SIG-M5 treated with dmso at 0.1 percent for 504 hours (cell line): ENCODE results near the gene EEF1AKMT2.
"Not testable (repeated sequence)": the region's sequence is repeated elsewhere in the genome, so short reads cannot be mapped to it uniquely, and the experiment has no call there.

Experiments used
- DNase-seq: peaks from one replicate; lab custom pipeline; 2025; ENCODE audit not compliant: unreplicated experiment; lab: John Stamatoyannopoulos, UW

The EEF1AKMT2 gene

GRCh38 chr10:124791547-124792348 lies at the start of gene EEF1AKMT2:
EEF1AKMT2 (minus strand) TSS chr10:124791887; CDS start chr10:124791833, 54 bp downstream.
- peak; percentile 65 for DNase-seq

- no peak for DNase-seq
Observed at GRCh38 chr10:124837687-124838086, 46.0 kb upstream of the EEF1AKMT2 start.

- DNase-seq: no peak
Observed at GRCh38 chr10:124831116-124831515, 39.4 kb upstream of the EEF1AKMT2 start.

- no peak for DNase-seq
Observed at GRCh38 chr10:124830445-124830844, 38.8 kb upstream of the EEF1AKMT2 start.

GRCh38 chr10:124829447-124830115 lies 37.9 kb upstream of the EEF1AKMT2 start:
- no peak for DNase-seq

- DNase-seq: peak; percentile 5
Observed at GRCh38 chr10:124827474-124827873, 35.8 kb upstream of the EEF1AKMT2 start.

GRCh38 chr10:124826262-124826661 lies 34.6 kb upstream of the EEF1AKMT2 start:
- DNase-seq: no peak

GRCh38 chr10:124825702-124826101 lies 34.0 kb upstream of the EEF1AKMT2 start:
- no peak for DNase-seq

- not testable (repeated sequence) for DNase-seq
Observed at GRCh38 chr10:124824932-124825331, 33.2 kb upstream of the EEF1AKMT2 start.

GRCh38 chr10:124824507-124824906 lies 32.8 kb upstream of the EEF1AKMT2 start:
- DNase-seq: no peak

- no peak for DNase-seq
Observed at GRCh38 chr10:124821520-124821919, 29.8 kb upstream of the EEF1AKMT2 start.

GRCh38 chr10:124820121-124820520 lies 28.4 kb upstream of the EEF1AKMT2 start:
- DNase-seq: no peak

GRCh38 chr10:124802313-124802675 lies 10.6 kb upstream of the EEF1AKMT2 start:
- DNase-seq: peak; percentile 79

GRCh38 chr10:124799211-124799610 lies 7.5 kb upstream of the EEF1AKMT2 start:
- DNase-seq: no peak

- DNase-seq: peak; percentile 4
Observed at GRCh38 chr10:124798781-124799180, 7.1 kb upstream of the EEF1AKMT2 start.

- no peak for DNase-seq
Observed at GRCh38 chr10:124798364-124798763, 6.7 kb upstream of the EEF1AKMT2 start.

GRCh38 chr10:124792998-124793352 lies 1.3 kb upstream of the EEF1AKMT2 start:
- no peak for DNase-seq

- not testable (repeated sequence) for DNase-seq
Observed at GRCh38 chr10:124782900-124783299, 8.8 kb downstream of the EEF1AKMT2 start.

- DNase-seq: no peak
Observed at GRCh38 chr10:124768791-124769190, 22.9 kb downstream of the EEF1AKMT2 start.

GRCh38 chr10:124765256-124765655 lies 26.4 kb downstream of the EEF1AKMT2 start:
- no peak for DNase-seq

- no peak for DNase-seq
Observed at GRCh38 chr10:124763267-124763666, 28.4 kb downstream of the EEF1AKMT2 start.

GRCh38 chr10:124762281-124762680 lies 29.4 kb downstream of the EEF1AKMT2 start:
- no peak for DNase-seq
